Fibroblast of villous mesenchyme (primary cell): ENCODE measurements around the gene TNFSF15. TPM values are rescaled to one million over a fixed set of nuclear protein-coding genes. Genes with fewer than 3 reads are reported as not detected.

Experiments used
- DNase-seq: peaks from one replicate; pipeline ENCODE4 v3.0.0-alpha.2; 2010; ENCODE audit warnings: low read depth
- H3K4me3 ChIP-seq: 2 replicates; pipeline ENCODE4 v1.5.1; 2011; ENCODE audit warnings: low read depth, mild to moderate bottlenecking, low read length
- total RNA-seq: library from RNA; depleted of rRNA; stranded (reverse); fragments of >200 nt; gene quantifications from 2 replicates; pipeline ENCODE4 v1.2.3, GENCODE V29; 2012
- TF ChIP-seq, protein P1 (sequence below): IDR thresholded peaks from 2 replicates; pipeline ENCODE4 v1.5.1; 2012; ENCODE audit warnings: low read depth, mild to moderate bottlenecking, low read length; ENCODE audit not compliant: insufficient read depth

Gene TNFSF15
- total RNA-seq, 1 donor: 5.6 TPM

DNA sequence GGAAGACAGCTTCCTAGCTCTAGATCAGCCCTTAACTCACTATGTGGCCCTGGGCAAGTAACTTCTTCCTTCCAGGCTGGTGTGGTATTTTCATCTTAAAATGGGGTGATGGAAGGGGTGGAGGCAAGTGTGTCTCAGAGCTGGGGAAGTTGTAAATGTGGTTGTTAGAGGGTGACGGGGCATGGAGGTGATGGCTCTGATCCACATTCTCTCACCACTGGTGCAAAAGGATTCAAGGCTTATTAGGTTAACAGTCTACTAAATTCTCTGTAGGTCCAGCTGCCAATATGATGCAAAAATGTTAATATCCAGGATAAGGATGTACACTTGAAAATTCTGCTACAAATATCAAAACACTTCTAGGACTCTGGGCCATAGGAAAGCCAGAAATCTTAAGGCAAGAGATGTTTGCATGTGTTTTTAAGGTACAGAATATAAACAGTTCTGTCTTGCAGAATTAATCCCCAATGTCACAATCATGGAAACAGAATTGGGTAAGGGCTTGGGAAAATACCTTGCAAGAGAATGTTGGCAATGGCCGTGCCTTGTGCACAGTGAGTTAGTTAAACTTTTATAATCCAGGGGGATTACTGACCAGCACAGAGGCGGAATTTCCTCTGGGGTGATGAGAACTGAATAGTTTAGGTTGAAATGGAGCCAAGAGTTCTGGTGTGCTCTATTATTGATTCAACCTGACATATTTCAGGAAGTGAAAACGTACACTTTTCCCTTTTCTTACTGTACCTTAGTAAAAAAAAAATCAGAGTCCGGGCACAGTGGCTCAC is 19.8 kb downstream of the TNFSF15 start:
- DNase-seq: peak; percentile 98
- TF ChIP-seq, protein P1, sequence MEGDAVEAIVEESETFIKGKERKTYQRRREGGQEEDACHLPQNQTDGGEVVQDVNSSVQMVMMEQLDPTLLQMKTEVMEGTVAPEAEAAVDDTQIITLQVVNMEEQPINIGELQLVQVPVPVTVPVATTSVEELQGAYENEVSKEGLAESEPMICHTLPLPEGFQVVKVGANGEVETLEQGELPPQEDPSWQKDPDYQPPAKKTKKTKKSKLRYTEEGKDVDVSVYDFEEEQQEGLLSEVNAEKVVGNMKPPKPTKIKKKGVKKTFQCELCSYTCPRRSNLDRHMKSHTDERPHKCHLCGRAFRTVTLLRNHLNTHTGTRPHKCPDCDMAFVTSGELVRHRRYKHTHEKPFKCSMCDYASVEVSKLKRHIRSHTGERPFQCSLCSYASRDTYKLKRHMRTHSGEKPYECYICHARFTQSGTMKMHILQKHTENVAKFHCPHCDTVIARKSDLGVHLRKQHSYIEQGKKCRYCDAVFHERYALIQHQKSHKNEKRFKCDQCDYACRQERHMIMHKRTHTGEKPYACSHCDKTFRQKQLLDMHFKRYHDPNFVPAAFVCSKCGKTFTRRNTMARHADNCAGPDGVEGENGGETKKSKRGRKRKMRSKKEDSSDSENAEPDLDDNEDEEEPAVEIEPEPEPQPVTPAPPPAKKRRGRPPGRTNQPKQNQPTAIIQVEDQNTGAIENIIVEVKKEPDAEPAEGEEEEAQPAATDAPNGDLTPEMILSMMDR: no peak
- no peak overlapping the region for H3K4me3 ChIP-seq

DNA sequence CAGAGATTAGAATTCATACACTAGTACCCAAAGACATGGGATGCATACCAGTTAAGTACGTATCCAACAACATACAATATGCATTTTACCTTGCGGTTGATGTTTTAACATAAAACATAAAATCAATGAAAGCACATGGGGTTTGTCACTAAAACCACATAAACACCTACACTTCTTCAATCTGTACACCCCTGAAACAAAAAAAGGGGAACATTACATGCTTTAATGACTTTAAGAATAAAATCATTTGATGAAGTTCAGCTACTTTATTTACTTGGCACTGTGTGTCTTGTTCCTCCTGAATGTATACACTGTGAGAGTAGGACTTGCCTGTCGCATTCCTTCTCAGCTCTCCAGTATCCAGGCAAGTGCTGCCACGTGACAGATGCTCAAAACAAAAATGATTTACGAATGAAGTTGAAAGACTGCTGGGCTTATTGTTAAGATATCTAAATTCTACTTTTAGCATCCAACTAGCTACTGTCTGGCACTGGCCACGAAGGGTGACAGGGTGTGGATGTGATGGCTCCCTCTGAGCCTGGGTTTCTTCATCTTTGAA is 21.0 kb downstream of the TNFSF15 start:
- peak; percentile 23 for DNase-seq
- TF ChIP-seq, protein P1: no peak
- H3K4me3 ChIP-seq: no peak overlapping the region

DNA sequence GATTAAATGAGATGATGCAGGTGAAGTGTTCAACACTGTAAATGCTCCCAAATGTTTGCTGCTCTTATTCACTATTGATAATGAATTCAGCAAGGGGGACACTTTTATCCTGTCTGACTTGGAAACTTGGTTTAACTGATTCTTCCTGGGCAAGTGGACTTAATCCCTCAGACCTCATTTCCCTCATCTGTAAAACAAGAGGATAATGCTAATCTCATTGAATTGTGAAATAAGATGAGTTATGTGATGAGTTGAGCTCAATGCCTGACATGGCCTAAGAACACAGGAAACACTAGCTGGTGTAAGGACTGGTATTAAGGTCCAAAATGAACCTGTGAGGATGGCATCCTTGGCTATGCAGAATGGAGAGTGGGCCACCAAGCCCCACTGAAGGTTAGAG is 23.3 kb downstream of the TNFSF15 start:
- DNase-seq: peak; percentile 57
- TF ChIP-seq, protein P1: no peak
- H3K4me3 ChIP-seq: no peak overlapping the region

DNA sequence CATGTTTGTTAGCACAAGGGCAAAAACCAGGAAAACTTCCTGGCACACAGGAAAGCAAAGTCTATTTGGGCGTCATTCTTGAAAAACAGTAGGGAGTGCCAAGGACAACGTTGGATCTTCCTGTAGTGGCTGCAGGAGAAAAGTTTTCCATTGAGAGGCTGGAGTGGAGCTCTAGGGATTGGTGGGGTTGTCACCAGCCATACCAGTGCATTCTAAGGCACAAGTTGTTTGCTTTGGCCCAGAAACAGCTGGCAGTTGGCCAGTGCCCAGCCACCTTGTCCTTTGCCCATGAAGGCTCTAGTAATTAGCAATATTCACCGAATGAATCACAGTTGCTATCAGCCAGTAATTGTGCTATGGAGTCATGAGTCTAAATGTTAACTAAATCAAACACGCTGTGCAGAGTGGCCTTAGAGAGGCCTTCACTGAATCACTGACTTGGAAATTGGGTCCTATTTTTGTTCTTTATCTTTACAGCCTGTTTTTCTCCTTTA is 26.4 kb downstream of the TNFSF15 start:
- no peak overlapping the region for H3K4me3 ChIP-seq
- TF ChIP-seq, protein P1: no peak
- no peak for DNase-seq

GRCh38 chr9:114777821-114778609 is 27.8 kb downstream of the TNFSF15 start:
- DNase-seq: peak; percentile 22
- TF ChIP-seq, protein P1: no peak

GRCh38 chr9:114776683-114777399 is 29.0 kb downstream of the TNFSF15 start:
- no peak for DNase-seq
- TF ChIP-seq, protein P1: no peak
- H3K4me3 ChIP-seq: no peak overlapping the region

More at GRCh38 chr9:114777821-114778609, 27.8 kb downstream of the TNFSF15 start:
- H3K4me3 ChIP-seq: no peak overlapping the region
